ENCODE measurements around the gene AMIGO3.

GRCh38 chr3:49713336-49714105, 6.0 kb downstream of the AMIGO3 start:
- TF ChIP-seq MAX (IDR thresholded peaks at IDR 0.05) (no peak), EP300 (IDR thresholded peaks at IDR 0.05; ENCODE audit: borderline replicate concordance) (no peak), RAD21 (IDR thresholded peaks at IDR 0.05; ENCODE audit: low read depth) (no peak), CEBPB (IDR thresholded peaks at IDR 0.05) (no peak), TCF12 (IDR thresholded peaks at IDR 0.05; ENCODE audit: low read depth) (no peak), USF1 (IDR thresholded peaks at IDR 0.05) (no peak), REST (IDR thresholded peaks at IDR 0.05; ENCODE audit: low read depth) (no peak), TAF1 (IDR thresholded peaks at IDR 0.05; ENCODE audit: low read depth) (no peak), NFIC (IDR thresholded peaks at IDR 0.05) (no peak), CREB1 (IDR thresholded peaks at IDR 0.05; ENCODE audit: low read depth) (no peak), EGR1 (IDR thresholded peaks at IDR 0.05) (no peak), FOXM1 (IDR thresholded peaks at IDR 0.05; ENCODE audit: borderline replicate concordance, low read depth) (no peak), YY1 (IDR thresholded peaks at IDR 0.05; ENCODE audit: low read depth) (no peak), ZBTB7A (IDR thresholded peaks at IDR 0.05; ENCODE audit: low read depth) (no peak)

Measured in Ishikawa (cell line).